ENCODE measurements around the gene ZFR2. TPM values are rescaled to one million over a fixed set of nuclear protein-coding genes. Genes with fewer than 3 reads are reported as not detected.

ZFR2 gene
- total and polyA plus RNA-seq, 9 donors: 0.05 to 0.25 (median 0.14) TPM; not detected in 3

- no peak for TF ChIP-seq EP300 (IDR thresholded peaks at IDR 0.05)
- TF ChIP-seq, protein P1, sequence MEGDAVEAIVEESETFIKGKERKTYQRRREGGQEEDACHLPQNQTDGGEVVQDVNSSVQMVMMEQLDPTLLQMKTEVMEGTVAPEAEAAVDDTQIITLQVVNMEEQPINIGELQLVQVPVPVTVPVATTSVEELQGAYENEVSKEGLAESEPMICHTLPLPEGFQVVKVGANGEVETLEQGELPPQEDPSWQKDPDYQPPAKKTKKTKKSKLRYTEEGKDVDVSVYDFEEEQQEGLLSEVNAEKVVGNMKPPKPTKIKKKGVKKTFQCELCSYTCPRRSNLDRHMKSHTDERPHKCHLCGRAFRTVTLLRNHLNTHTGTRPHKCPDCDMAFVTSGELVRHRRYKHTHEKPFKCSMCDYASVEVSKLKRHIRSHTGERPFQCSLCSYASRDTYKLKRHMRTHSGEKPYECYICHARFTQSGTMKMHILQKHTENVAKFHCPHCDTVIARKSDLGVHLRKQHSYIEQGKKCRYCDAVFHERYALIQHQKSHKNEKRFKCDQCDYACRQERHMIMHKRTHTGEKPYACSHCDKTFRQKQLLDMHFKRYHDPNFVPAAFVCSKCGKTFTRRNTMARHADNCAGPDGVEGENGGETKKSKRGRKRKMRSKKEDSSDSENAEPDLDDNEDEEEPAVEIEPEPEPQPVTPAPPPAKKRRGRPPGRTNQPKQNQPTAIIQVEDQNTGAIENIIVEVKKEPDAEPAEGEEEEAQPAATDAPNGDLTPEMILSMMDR (IDR thresholded peaks at IDR 0.05): no peak
- no peak for TF ChIP-seq POLR2A (IDR thresholded peaks at IDR 0.05)
- Histone ChIP-seq H3K36me3 (no peaks in the 10 kb centered on the region), H3K9me3 (no peaks in the 10 kb centered on the region), H3K27me3 (no peaks in the 10 kb centered on the region), H3K4me3 (no peak overlapping the region), H3K27ac (no peak overlapping the region), H3K4me1 (ENCODE audit: insufficient read depth) (no peaks in the 10 kb centered on the region)
- DNase-seq: no peak
- WGBS, 3 donors: 91 to 96% (median 91%) methylated on average over 35 of the region's 35 CpGs
- intact Hi-C loops (cut with DNase I): no loop called here
These were observed 61.1 kb downstream of the ZFR2 start for GRCh38 chr19:3807574-3808354.

- DNase-seq: no peak
- no peaks in the 10 kb centered on the region for H3K9me3 ChIP-seq
- no peak overlapping the region for H3K4me3 ChIP-seq
- intact Hi-C loops (cut with DNase I): no loop called here
- H3K4me1 ChIP-seq (ENCODE audit: insufficient read depth): no peaks in the 10 kb centered on the region
- no peak overlapping the region for H3K27ac ChIP-seq
- H3K36me3 ChIP-seq: no peaks in the 10 kb centered on the region
- TF ChIP-seq EP300 (IDR thresholded peaks at IDR 0.05) (no peak), POLR2A (IDR thresholded peaks at IDR 0.05) (no peak)
- TF ChIP-seq, protein P1 (IDR thresholded peaks at IDR 0.05): no peak
- H3K27me3 ChIP-seq: no peaks in the 10 kb centered on the region
- 60 to 77% (median 73%) methylated on average over 19 of the region's 19 CpGs for WGBS, 3 donors
These were observed 61.7 kb downstream of the ZFR2 start for GRCh38 chr19:3807131-3807480.

GRCh38 chr19:3805859-3806258, 63.0 kb downstream of the ZFR2 start:
- Histone ChIP-seq H3K4me1 (ENCODE audit: insufficient read depth) (peaks cover 1% of the 10 kb centered on the region), H3K36me3 (no peaks in the 10 kb centered on the region), H3K27ac (no peak overlapping the region), H3K9me3 (no peaks in the 10 kb centered on the region), H3K27me3 (no peaks in the 10 kb centered on the region), H3K4me3 (no peak overlapping the region)
- intact Hi-C loops (cut with DNase I): no loop called here
- 84 to 88% (median 86%) methylated on average over 25 to 29 of the region's 29 CpGs for WGBS, 3 donors
- TF ChIP-seq POLR2A (IDR thresholded peaks at IDR 0.05): no peak
- no peak for TF ChIP-seq EP300 (IDR thresholded peaks at IDR 0.05)
- TF ChIP-seq, protein P1 (IDR thresholded peaks at IDR 0.05): no peak
- DNase-seq: no peak

GRCh38 chr19:3804429-3804828, 64.4 kb downstream of the ZFR2 start:
- intact Hi-C loops (cut with DNase I): no loop called here
- no peak overlapping the region for H3K4me3 ChIP-seq
- no peak for TF ChIP-seq POLR2A (IDR thresholded peaks at IDR 0.05)
- TF ChIP-seq EP300 (IDR thresholded peaks at IDR 0.05): no peak
- TF ChIP-seq, protein P1 (IDR thresholded peaks at IDR 0.05): no peak
- WGBS, 3 donors: 32 to 53% (median 41%) methylated on average over 9 to 13 of the region's 13 CpGs
- H3K9me3 ChIP-seq: no peaks in the 10 kb centered on the region
- H3K36me3 ChIP-seq: no peaks in the 10 kb centered on the region
- no peak overlapping the region for H3K27ac ChIP-seq
- H3K4me1 ChIP-seq (ENCODE audit: insufficient read depth): peaks cover 1% of the 10 kb centered on the region
- no peaks in the 10 kb centered on the region for H3K27me3 ChIP-seq
- no peak for DNase-seq
